HCT116 (cell line): Measurements from ENCODE around the gene TCF7L1. TPM values are rescaled to one million over a fixed set of nuclear protein-coding genes. Genes with fewer than 3 reads are reported as not detected.

ENCODE experiments used
- ATAC-seq: fragments of 200-7000 bp; cut with Tn5 transposase; 2 replicates; pipeline ENCODE4 v1.9.1; 2020; ENCODE audit warnings: mild to moderate bottlenecking, moderate library complexity
- BruUV-seq: library from RNA; stranded (reverse); fragments of 400-500 nt; replicated peaks from 2 replicates; lab custom pipeline; 2021; lab: Mats Ljungman, UMichigan
- CTCF ChIA-PET: fragments of 300-600 bp; sonication (Branson Sonifier 250); formaldehyde crosslinking; loops from one replicate; lab custom pipeline; 2021; ENCODE audit warnings: antibody characterized with exemption; lab: Charles Lee
- POLR2A ChIA-PET: fragments of 300-600, 350-600 bp; sonication (Branson Sonifier 250); formaldehyde crosslinking; loops from one replicate; lab custom pipeline; 2021; ENCODE audit warnings: antibody characterized with exemption; lab: Charles Lee
- RAD21 ChIA-PET, 2 experiments: fragments of 300-600 bp; sonication (Branson Sonifier 250); formaldehyde crosslinking; loops; one replicate each; lab custom pipeline; 2023; ENCODE audit warnings: low total read pairs in 2 of 2; ENCODE audit not compliant: uncharacterized antibody in 2 of 2, unreplicated experiment in 2 of 2, low non-redundant PET in 1 of 2; lab: Charles Lee
- DNase-seq: peaks from one replicate; pipeline ENCODE4 v3.0.0-alpha.2; 2010; ENCODE audit warnings: low read depth, low spot score
- H2AFZ ChIP-seq: fragments of 200-600 bp; shearing (Covaris generic), sonication (generic); 2 replicates; pipeline ENCODE4 v1.6.1; 2017; ENCODE audit warnings: low read depth, mixed run types, mixed read lengths, antibody characterized with exemption, low read length; ENCODE audit not compliant: poor library complexity, severe bottlenecking
- H3K27ac ChIP-seq: 2 replicates; pipeline ENCODE4 v1.5.1; 2012; ENCODE audit warnings: low read depth, low read length
- H3K27me3 ChIP-seq: fragments of 200-600 bp; sonication (generic); 2 replicates; pipeline ENCODE4 v1.6.1; 2016; ENCODE audit warnings: mixed run types, low read length, mixed read lengths; ENCODE audit not compliant: insufficient read depth
- H3K36me3 ChIP-seq, 2 experiments: fragments of 200-500 bp in 1 of 2; fragments of 200-600 bp in 1 of 2; sonication (Bioruptor generic) in 1 of 2; sonication (generic) in 1 of 2; 2 replicates each; pipeline versions ENCODE4 v1.5.1 to v1.6.1; 2014 to 2016; ENCODE audit warnings: low read length in 2 of 2, inconsistent platforms in 1 of 2, mixed read lengths in 1 of 2, mixed run types in 1 of 2; ENCODE audit not compliant: insufficient read depth in 2 of 2, control insufficient read depth in 1 of 2
- H3K4me1 ChIP-seq, 2 experiments: fragments of 200-600 bp in 1 of 2; sonication (generic) in 1 of 2; 2 replicates each; pipeline versions ENCODE4 v1.5.1 to v1.6.1; 2012 to 2017; ENCODE audit warnings: low read length in 2 of 2, inconsistent platforms in 1 of 2, mild to moderate bottlenecking in 1 of 2, mixed read lengths in 1 of 2, mixed run types in 1 of 2, moderate library complexity in 1 of 2; ENCODE audit not compliant: insufficient read depth in 2 of 2, control insufficient read depth in 1 of 2
- H3K4me2 ChIP-seq: fragments of 200-600 bp; sonication (generic); 2 replicates; pipeline ENCODE4 v1.6.1; 2017; ENCODE audit warnings: mixed run types, low read length, mixed read lengths
- H3K4me3 ChIP-seq, 2 experiments: fragments of 200-600 bp in 1 of 2; sonication (generic) in 1 of 2; replicated peaks in 1 of 2; 2 replicates each; pipeline ENCODE4 v1.5.1; 2011 to 2016; ENCODE audit warnings: low read length in 2 of 2, control low read depth in 1 of 2, low read depth in 1 of 2, mild to moderate bottlenecking in 1 of 2, mixed read lengths in 1 of 2, mixed run types in 1 of 2
- H3K79me2 ChIP-seq: fragments of 200-600 bp; sonication (generic); 2 replicates; pipeline ENCODE4 v1.6.1; 2017; ENCODE audit warnings: mild to moderate bottlenecking, mixed run types, low read length, moderate library complexity, mixed read lengths; ENCODE audit not compliant: insufficient read depth
- H3K9ac ChIP-seq: fragments of 200-600 bp; sonication (generic); 2 replicates; pipeline ENCODE4 v1.6.1; 2016; ENCODE audit warnings: low read length, mixed read lengths
- H3K9me2 ChIP-seq: fragments of 200-600 bp; sonication (generic), shearing (Covaris generic); 2 replicates; pipeline ENCODE4 v1.6.1; 2017; ENCODE audit warnings: mixed run types, mild to moderate bottlenecking, moderate library complexity; ENCODE audit not compliant: insufficient read depth
- H3K9me3 ChIP-seq, 2 experiments: fragments of 200-500 bp in 1 of 2; fragments of 200-600 bp in 1 of 2; sonication (Bioruptor generic) in 1 of 2; sonication (generic) in 1 of 2; 2 replicates each; pipeline ENCODE4 v1.6.1; 2014 to 2017; ENCODE audit warnings: low read length in 2 of 2, mixed read lengths in 2 of 2, inconsistent platforms in 1 of 2, low read depth in 1 of 2, mild to moderate bottlenecking in 1 of 2, mixed run types in 1 of 2, moderate library complexity in 1 of 2; ENCODE audit not compliant: control insufficient read depth in 1 of 2, insufficient read depth in 1 of 2
- H4K20me1 ChIP-seq: fragments of 200-600 bp; sonication (generic), shearing (Covaris generic); 2 replicates; pipeline ENCODE4 v1.6.1; 2017; ENCODE audit warnings: mixed run types, mild to moderate bottlenecking, moderate library complexity; ENCODE audit not compliant: insufficient read depth
- CEBPB ChIP-seq: IDR thresholded peaks from 2 replicates; pipeline ENCODE4 v1.6.1; 2012; ENCODE audit warnings: low read depth
- EZH2phosphoT487 ChIP-seq: fragments of 200-600 bp; IDR thresholded peaks from 2 replicates; pipeline ENCODE4 v1.6.1; 2018; ENCODE audit warnings: antibody characterized with exemption, borderline replicate concordance
- FOSL1 ChIP-seq: IDR thresholded peaks from 2 replicates; pipeline ENCODE4 v1.6.1; 2012; ENCODE audit warnings: low read depth
- JUND ChIP-seq: IDR thresholded peaks from 2 replicates; pipeline ENCODE4 v1.6.1; 2012
- MAX ChIP-seq: IDR thresholded peaks from 2 replicates; pipeline ENCODE4 v1.6.1; 2012
- POLR2AphosphoS5 ChIP-seq: IDR thresholded peaks from 2 replicates; pipeline ENCODE4 v1.6.1; 2011; ENCODE audit warnings: mild to moderate bottlenecking, low read depth, low read length, moderate library complexity
- REST ChIP-seq: IDR thresholded peaks from 2 replicates; pipeline ENCODE4 v1.6.1; 2012; ENCODE audit warnings: low read depth
- SP1 ChIP-seq: IDR thresholded peaks from 2 replicates; pipeline ENCODE4 v1.6.1; 2012; ENCODE audit warnings: low read depth
- SRF ChIP-seq: IDR thresholded peaks from 2 replicates; pipeline ENCODE4 v1.6.1; 2012; ENCODE audit warnings: low read depth
- TCF7L2 ChIP-seq: IDR thresholded peaks from 2 replicates; pipeline ENCODE4 v1.7.0; 2011; ENCODE audit warnings: borderline replicate concordance, inconsistent platforms; ENCODE audit not compliant: insufficient read depth, insufficient read length; ENCODE audit errors: extremely low read depth
- ZNF274 ChIP-seq: fragments of 200-500 bp; sonication (Bioruptor generic); IDR thresholded peaks from 2 replicates; pipeline ENCODE4 v1.6.1; 2014; ENCODE audit warnings: mild to moderate bottlenecking, low read depth, low read length, inconsistent platforms
- intact Hi-C: fragments of 100-400 bp; cut with micrococcal nuclease; formaldehyde crosslinking; loops from 2 replicates; pipeline ENCODE4 v1.10.0; 2022
- total RNA-seq: library from RNA; stranded (reverse); gene quantifications from one replicate; pipeline ENCODE4 v1.2.1, GENCODE V29; 2021; ENCODE audit not compliant: unreplicated experiment

TCF7L1 gene
- total RNA-seq, 1 experiment from 2014 or later, result 10.3 TPM

GRCh38 chr2:85185431-85185940 is 52.3 kb downstream of the TCF7L1 start:
- ChIA-PET RAD21 (no interaction called here), CTCF (interaction anchor here (0.7 kb wide), 1 partner anchor 14 kb away, joined by 3 read pairs; no protein-coding TSS in a partner anchor), POLR2A (no interaction called here)
- no peak overlapping the region for H3K4me3 ChIP-seq
- H3K9me2 ChIP-seq, result no peaks in the 10 kb centered on the region
- H4K20me1 ChIP-seq, result no peaks in the 10 kb centered on the region
- H3K4me2 ChIP-seq, result no peak overlapping the region
- TF ChIP-seq FOSL1, result no peak
- no peaks in the 10 kb centered on the region for H3K4me1 ChIP-seq
- ATAC-seq (no peak), DNase-seq (no peak)
- intact Hi-C loops, result no loop called here
- no peaks in the 10 kb centered on the region for H3K36me3 ChIP-seq
- no peaks in the 10 kb centered on the region for H3K27me3 ChIP-seq
- no peak overlapping the region for H3K27ac ChIP-seq
- H3K9ac ChIP-seq, result no peak overlapping the region
- no TSS peak for BruUV-seq
- no peaks in the 10 kb centered on the region for H3K9me3 ChIP-seq
- no peak overlapping the region for H2AFZ ChIP-seq
- H3K79me2 ChIP-seq, result no peaks in the 10 kb centered on the region

GRCh38 chr2:85187069-85187468 is 53.9 kb downstream of the TCF7L1 start:
- DNase-seq, result no peak
- no peak overlapping the region for H2AFZ ChIP-seq
- TF ChIP-seq MAX (no peak), EZH2phosphoT487 (no peak), JUND (no peak), ZNF274 (no peak), CEBPB (no peak), FOSL1 (no peak), POLR2AphosphoS5 (no peak), SP1 (no peak), REST (no peak), SRF (no peak), TCF7L2 (no peak)
- TF ChIP-seq, all 23 proteins: peak for 0
- Histone ChIP-seq H3K79me2 (no peaks in the 10 kb centered on the region), H4K20me1 (no peaks in the 10 kb centered on the region), H3K9ac (no peak overlapping the region), H3K27ac (no peak overlapping the region), H3K36me3 (no peaks in the 10 kb centered on the region), H3K4me2 (no peak overlapping the region), H3K27me3 (no peaks in the 10 kb centered on the region), H3K9me2 (no peaks in the 10 kb centered on the region), H3K4me3 (no peak overlapping the region), H3K9me3 (no peaks in the 10 kb centered on the region), H3K4me1 (no peaks in the 10 kb centered on the region)
- ChIA-PET POLR2A (no interaction called here), CTCF (no interaction called here), RAD21 (no interaction called here)
- no TSS peak for BruUV-seq
- no peak for ATAC-seq
- intact Hi-C loops, result no loop called here
